ENCODE measurements around the gene MXRA8. TPM values are rescaled to one million over a fixed set of nuclear protein-coding genes. Genes with fewer than 3 reads are reported as not detected.

MXRA8 gene
- total RNA-seq, 1 experiment from 2014 or later, result 9.6 TPM

- no peak overlapping the region for H2AFZ ChIP-seq (ENCODE audit: low read length)
- H3K79me1 ChIP-seq (ENCODE audit: insufficient read depth, low read depth, low read length, poor library complexity, severe bottlenecking), result peaks cover 4% of the 10 kb centered on the region
- no peak overlapping the region for H3T11ph ChIP-seq (ENCODE audit: low read length)
- H3K23me2 ChIP-seq (ENCODE audit: insufficient read length, low read depth, low read length, poor library complexity, severe bottlenecking), result no peaks in the 10 kb centered on the region
- DNase-seq, result no peak
- no peak overlapping the region for H4K91ac ChIP-seq (ENCODE audit: insufficient read length, low read depth, low read length)
- no peaks in the 10 kb centered on the region for H4K20me1 ChIP-seq (ENCODE audit: control insufficient read depth, insufficient read depth, insufficient read length)
- H3K9me3 ChIP-seq (ENCODE audit: control insufficient read depth, low read depth, low read length), result no peaks in the 10 kb centered on the region
- H4K8ac ChIP-seq (replicated peaks; ENCODE audit: insufficient read length, low read depth, low read length), result no peak overlapping the region
- H3K23ac ChIP-seq (ENCODE audit: insufficient read length, low read depth, low read length), result no peak overlapping the region
- no peak overlapping the region for H2BK20ac ChIP-seq (ENCODE audit: low read depth, low read length, poor library complexity, severe bottlenecking)
- no peak overlapping the region for H2BK15ac ChIP-seq (ENCODE audit: low read depth, low read length)
- Mint-ChIP-seq H3K9me3 (peaks cover 0 to 8% of the 10 kb centered on the region in 2 experiments; a peak in 3 of 5 replicates), H3K36me3 (ENCODE audit: insufficient read depth in 1 of 3, low read depth in 3 of 3) (peaks cover 21 to 36% (median 31%) of the 10 kb centered on the region in 3 experiments), H3K27me3 (ENCODE audit: low read depth) (no peaks in the 10 kb centered on the region), H3K4me3 (no peak overlapping the region), H3K27ac (no peak overlapping the region), H3K4me1 (peaks cover 0 to 5% of the 10 kb centered on the region in 2 experiments; a peak in 3 of 4 replicates)
- no peak for TF ChIP-seq CTCF (conservative IDR thresholded peaks at IDR 0.05)
- no peaks in the 10 kb centered on the region; the same call in 1 of the 2 replicates for H3K79me2 ChIP-seq (ENCODE audit: insufficient read depth, low read length)
- H2AK5ac ChIP-seq (ENCODE audit: insufficient read length, low read length), result no peak overlapping the region
- H3K27me3 ChIP-seq (ENCODE audit: insufficient read depth, low read length), result no peaks in the 10 kb centered on the region
- no CpG with 5 or more reads among the region's 28 CpGs for WGBS (ENCODE audit: extremely low coverage, insufficient read length, low lambda C conversion rate)
- H3K4me1 ChIP-seq (ENCODE audit: insufficient read depth, low read length), result no peaks in the 10 kb centered on the region
- no peak overlapping the region for H3K56ac ChIP-seq (ENCODE audit: insufficient read length, low read depth, low read length)
- H4K5ac ChIP-seq (ENCODE audit: insufficient read length, low read depth, low read length), result no peak overlapping the region
- H3K4me2 ChIP-seq (ENCODE audit: insufficient read depth, insufficient read length, low read length), result no peak overlapping the region
- no peak overlapping the region for H2BK5ac ChIP-seq (ENCODE audit: insufficient read length, low read length)
- no peak overlapping the region for H2BK120ac ChIP-seq (ENCODE audit: low read depth, low read length, poor library complexity, severe bottlenecking)
- no peak overlapping the region for H3K27ac ChIP-seq (ENCODE audit: insufficient read length, low read depth, low read length)
- no peak overlapping the region for H2BK12ac ChIP-seq (ENCODE audit: insufficient read length, low read depth, low read length)
- H3K9ac ChIP-seq (ENCODE audit: extremely low read depth, insufficient read length, low read length), result no peak overlapping the region
- no peak overlapping the region for H3K14ac ChIP-seq (ENCODE audit: insufficient read depth, low read length)
- no peak overlapping the region for H3K4ac ChIP-seq (ENCODE audit: low read depth, low read length)
- H3K18ac ChIP-seq (ENCODE audit: insufficient read length, low read depth, low read length), result no peak overlapping the region
These were observed 16.2 kb downstream of the MXRA8 start for GRCh38 chr1:1342061-1342562.

All from H9 (cell line).